Osteocyte (in vitro differentiated cells): ENCODE results near the gene ZNF24. TPM values are rescaled to one million over a fixed set of nuclear protein-coding genes. Genes with fewer than 3 reads are reported as not detected.

Experiments
- DNase-seq: peaks from one replicate; pipeline ENCODE4 v3.0.0; 2021; ENCODE audit warnings: mixed read lengths; ENCODE audit not compliant: unreplicated experiment; ENCODE audit errors: extremely low spot score
- H3K27ac Mint-ChIP-seq: one replicate; pipeline ENCODE4 v1.8.0; 2021; ENCODE audit warnings: mild to moderate bottlenecking, mixed read lengths; ENCODE audit not compliant: unreplicated experiment
- H3K27me3 Mint-ChIP-seq: one replicate; pipeline ENCODE4 v1.8.0; 2021; ENCODE audit warnings: mixed read lengths; ENCODE audit not compliant: unreplicated experiment
- H3K36me3 Mint-ChIP-seq: one replicate; pipeline ENCODE4 v1.8.0; 2021; ENCODE audit warnings: mixed read lengths; ENCODE audit not compliant: unreplicated experiment
- H3K4me1 Mint-ChIP-seq: one replicate; pipeline ENCODE4 v1.8.0; 2021; ENCODE audit warnings: mixed read lengths; ENCODE audit not compliant: unreplicated experiment
- H3K4me3 Mint-ChIP-seq: one replicate; pipeline ENCODE4 v1.8.0; 2021; ENCODE audit warnings: mild to moderate bottlenecking, moderate library complexity, mixed read lengths; ENCODE audit not compliant: unreplicated experiment
- H3K9me3 Mint-ChIP-seq: one replicate; pipeline ENCODE4 v1.8.0; 2021; ENCODE audit warnings: mixed read lengths; ENCODE audit not compliant: unreplicated experiment
- CTCF ChIP-seq: fragments of 200-600 bp; sonication (generic); IDR thresholded peaks from 2 replicates; pipeline ENCODE4 v1.5.0; 2021; ENCODE audit warnings: antibody characterized with exemption, mild to moderate bottlenecking, moderate library complexity
- total RNA-seq: library from RNA; stranded (reverse); gene quantifications from 2 replicates; pipeline ENCODE4 v1.2.1, GENCODE V29; 2021

The ZNF24 gene
- total RNA-seq, 1 donor from 2014 or later: 43.2 TPM

DNA sequence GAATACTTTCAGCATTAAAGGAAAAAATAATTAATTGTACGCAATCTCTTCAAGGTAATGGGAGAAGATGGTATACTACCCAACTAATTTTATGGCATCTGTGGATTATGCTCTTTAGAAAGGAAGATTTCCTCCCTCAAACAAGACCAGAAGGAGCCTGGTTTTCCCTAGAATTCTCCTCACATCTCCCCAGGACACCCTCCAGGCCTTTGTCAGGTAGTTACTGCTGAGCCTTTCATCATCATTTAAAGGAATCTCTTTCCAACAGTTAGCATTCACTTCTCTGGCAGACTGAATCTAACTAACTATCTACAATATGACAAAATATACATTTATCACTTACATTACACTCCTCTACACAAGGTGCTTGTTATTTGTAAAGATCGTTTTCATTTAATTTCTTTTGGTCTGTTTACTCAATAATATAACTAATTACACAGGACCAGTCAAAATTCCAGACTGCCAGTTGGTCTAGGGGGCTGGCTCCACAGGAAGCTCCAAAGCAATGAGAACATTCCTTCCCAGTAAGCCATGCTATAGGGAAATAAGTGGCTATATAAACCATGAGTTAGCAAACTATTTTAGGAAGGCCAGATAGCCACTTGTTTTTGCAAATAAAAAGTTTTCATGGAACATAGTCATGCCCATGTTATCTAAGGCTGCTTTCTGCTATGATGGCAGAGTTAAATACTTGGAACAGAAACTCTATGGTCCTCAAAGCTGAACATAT lies 19.1 kb downstream of the ZNF24 start:
- Mint-ChIP-seq H3K36me3 (peaks cover 9% of the 10 kb centered on the region), H3K4me3 (no peak overlapping the region), H3K4me1 (no peaks in the 10 kb centered on the region), H3K27ac (no peak overlapping the region), H3K27me3 (no peaks in the 10 kb centered on the region), H3K9me3 (peaks cover 9% of the 10 kb centered on the region)
- DNase-seq: no peak
- TF ChIP-seq CTCF: no peak

- Mint-ChIP-seq H3K27ac (no peak overlapping the region), H3K9me3 (peaks cover 7% of the 10 kb centered on the region), H3K36me3 (peaks cover 3% of the 10 kb centered on the region), H3K4me1 (no peaks in the 10 kb centered on the region), H3K27me3 (no peaks in the 10 kb centered on the region), H3K4me3 (no peak overlapping the region)
- no peak for DNase-seq
- TF ChIP-seq CTCF: no peak
Measured at GRCh38 chr18:35322486-35323458, 21.4 kb downstream of the ZNF24 start.

GRCh38 chr18:35311496-35311895 lies 32.7 kb downstream of the ZNF24 start:
- no peak for DNase-seq
- Mint-ChIP-seq H3K36me3 (peaks cover 35% of the 10 kb centered on the region), H3K27me3 (no peaks in the 10 kb centered on the region), H3K9me3 (peaks cover 52% of the 10 kb centered on the region), H3K4me1 (no peaks in the 10 kb centered on the region), H3K27ac (no peak overlapping the region), H3K4me3 (no peak overlapping the region)
- TF ChIP-seq CTCF: no peak

- Mint-ChIP-seq H3K9me3 (peaks cover 57% of the 10 kb centered on the region), H3K36me3 (peaks cover 68% of the 10 kb centered on the region), H3K4me1 (no peaks in the 10 kb centered on the region), H3K27me3 (no peaks in the 10 kb centered on the region), H3K4me3 (no peak overlapping the region), H3K27ac (no peak overlapping the region)
- DNase-seq: no peak
- TF ChIP-seq CTCF: no peak
Measured at GRCh38 chr18:35306588-35307250, 37.5 kb downstream of the ZNF24 start.
